ENCODE measurements around the gene MAPT.

GRCh38 chr17:45975640-45976295 lies 81.4 kb downstream of the MAPT start:
- TF ChIP-seq CTCF (IDR thresholded peaks at IDR 0.05; ENCODE audit: low read depth, low read length, poor library complexity, severe bottlenecking) (no peak), EZH2phosphoT487 (IDR thresholded peaks at IDR 0.05; ENCODE audit: borderline replicate concordance, low read length) (no peak)
